Measurements from ENCODE around the gene NOX5.

DNA sequence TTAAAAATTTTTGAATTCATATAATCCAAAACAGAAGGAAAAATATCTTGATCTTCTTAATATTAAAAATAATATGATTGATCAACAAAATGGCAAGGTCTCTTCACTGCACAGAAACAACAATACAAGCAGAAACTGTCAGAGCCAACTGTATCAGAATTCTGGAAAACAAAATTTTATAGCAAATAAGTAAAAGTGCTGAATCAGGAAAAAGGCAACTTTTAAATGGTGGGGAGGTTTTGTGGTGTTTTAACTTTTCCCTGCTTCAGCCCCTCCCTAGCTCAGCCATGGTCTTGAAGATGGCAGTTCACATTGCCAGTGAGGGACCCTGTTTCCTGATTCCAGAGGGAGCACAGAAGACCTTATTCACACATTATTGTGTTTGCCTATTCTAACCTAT, 46.5 kb upstream of the NOX5 start:
- TF ChIP-seq, protein P1, sequence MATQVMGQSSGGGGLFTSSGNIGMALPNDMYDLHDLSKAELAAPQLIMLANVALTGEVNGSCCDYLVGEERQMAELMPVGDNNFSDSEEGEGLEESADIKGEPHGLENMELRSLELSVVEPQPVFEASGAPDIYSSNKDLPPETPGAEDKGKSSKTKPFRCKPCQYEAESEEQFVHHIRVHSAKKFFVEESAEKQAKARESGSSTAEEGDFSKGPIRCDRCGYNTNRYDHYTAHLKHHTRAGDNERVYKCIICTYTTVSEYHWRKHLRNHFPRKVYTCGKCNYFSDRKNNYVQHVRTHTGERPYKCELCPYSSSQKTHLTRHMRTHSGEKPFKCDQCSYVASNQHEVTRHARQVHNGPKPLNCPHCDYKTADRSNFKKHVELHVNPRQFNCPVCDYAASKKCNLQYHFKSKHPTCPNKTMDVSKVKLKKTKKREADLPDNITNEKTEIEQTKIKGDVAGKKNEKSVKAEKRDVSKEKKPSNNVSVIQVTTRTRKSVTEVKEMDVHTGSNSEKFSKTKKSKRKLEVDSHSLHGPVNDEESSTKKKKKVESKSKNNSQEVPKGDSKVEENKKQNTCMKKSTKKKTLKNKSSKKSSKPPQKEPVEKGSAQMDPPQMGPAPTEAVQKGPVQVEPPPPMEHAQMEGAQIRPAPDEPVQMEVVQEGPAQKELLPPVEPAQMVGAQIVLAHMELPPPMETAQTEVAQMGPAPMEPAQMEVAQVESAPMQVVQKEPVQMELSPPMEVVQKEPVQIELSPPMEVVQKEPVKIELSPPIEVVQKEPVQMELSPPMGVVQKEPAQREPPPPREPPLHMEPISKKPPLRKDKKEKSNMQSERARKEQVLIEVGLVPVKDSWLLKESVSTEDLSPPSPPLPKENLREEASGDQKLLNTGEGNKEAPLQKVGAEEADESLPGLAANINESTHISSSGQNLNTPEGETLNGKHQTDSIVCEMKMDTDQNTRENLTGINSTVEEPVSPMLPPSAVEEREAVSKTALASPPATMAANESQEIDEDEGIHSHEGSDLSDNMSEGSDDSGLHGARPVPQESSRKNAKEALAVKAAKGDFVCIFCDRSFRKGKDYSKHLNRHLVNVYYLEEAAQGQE (IDR thresholded peaks at IDR 0.05): no peak
- TF ChIP-seq, protein P2, sequence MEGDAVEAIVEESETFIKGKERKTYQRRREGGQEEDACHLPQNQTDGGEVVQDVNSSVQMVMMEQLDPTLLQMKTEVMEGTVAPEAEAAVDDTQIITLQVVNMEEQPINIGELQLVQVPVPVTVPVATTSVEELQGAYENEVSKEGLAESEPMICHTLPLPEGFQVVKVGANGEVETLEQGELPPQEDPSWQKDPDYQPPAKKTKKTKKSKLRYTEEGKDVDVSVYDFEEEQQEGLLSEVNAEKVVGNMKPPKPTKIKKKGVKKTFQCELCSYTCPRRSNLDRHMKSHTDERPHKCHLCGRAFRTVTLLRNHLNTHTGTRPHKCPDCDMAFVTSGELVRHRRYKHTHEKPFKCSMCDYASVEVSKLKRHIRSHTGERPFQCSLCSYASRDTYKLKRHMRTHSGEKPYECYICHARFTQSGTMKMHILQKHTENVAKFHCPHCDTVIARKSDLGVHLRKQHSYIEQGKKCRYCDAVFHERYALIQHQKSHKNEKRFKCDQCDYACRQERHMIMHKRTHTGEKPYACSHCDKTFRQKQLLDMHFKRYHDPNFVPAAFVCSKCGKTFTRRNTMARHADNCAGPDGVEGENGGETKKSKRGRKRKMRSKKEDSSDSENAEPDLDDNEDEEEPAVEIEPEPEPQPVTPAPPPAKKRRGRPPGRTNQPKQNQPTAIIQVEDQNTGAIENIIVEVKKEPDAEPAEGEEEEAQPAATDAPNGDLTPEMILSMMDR (IDR thresholded peaks at IDR 0.05; ENCODE audit: low read depth, low read length, missing input control): no peak
- no peak for TF ChIP-seq TAF1 (conservative IDR thresholded peaks at IDR 0.05)
- no peak for TF ChIP-seq SP1 (IDR thresholded peaks at IDR 0.05)
- TF ChIP-seq GABPA (IDR thresholded peaks at IDR 0.05 in 1 of 2, conservative IDR thresholded peaks at IDR 0.05 in 1 of 2): no peak
- TF ChIP-seq YY1 (IDR thresholded peaks at IDR 0.05): no peak
- TF ChIP-seq, protein P3, sequence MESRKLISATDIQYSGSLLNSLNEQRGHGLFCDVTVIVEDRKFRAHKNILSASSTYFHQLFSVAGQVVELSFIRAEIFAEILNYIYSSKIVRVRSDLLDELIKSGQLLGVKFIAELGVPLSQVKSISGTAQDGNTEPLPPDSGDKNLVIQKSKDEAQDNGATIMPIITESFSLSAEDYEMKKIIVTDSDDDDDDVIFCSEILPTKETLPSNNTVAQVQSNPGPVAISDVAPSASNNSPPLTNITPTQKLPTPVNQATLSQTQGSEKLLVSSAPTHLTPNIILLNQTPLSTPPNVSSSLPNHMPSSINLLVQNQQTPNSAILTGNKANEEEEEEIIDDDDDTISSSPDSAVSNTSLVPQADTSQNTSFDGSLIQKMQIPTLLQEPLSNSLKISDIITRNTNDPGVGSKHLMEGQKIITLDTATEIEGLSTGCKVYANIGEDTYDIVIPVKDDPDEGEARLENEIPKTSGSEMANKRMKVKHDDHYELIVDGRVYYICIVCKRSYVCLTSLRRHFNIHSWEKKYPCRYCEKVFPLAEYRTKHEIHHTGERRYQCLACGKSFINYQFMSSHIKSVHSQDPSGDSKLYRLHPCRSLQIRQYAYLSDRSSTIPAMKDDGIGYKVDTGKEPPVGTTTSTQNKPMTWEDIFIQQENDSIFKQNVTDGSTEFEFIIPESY (IDR thresholded peaks at IDR 0.05): no peak
- no peak for TF ChIP-seq EGR1 (IDR thresholded peaks at IDR 0.05; ENCODE audit: low read depth in 2 of 2)
- TF ChIP-seq HNF4A (conservative IDR thresholded peaks at IDR 0.05): no peak
- TF ChIP-seq, protein P4, sequence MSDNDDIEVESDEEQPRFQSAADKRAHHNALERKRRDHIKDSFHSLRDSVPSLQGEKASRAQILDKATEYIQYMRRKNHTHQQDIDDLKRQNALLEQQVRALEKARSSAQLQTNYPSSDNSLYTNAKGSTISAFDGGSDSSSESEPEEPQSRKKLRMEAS (IDR thresholded peaks at IDR 0.05): no peak
- TF ChIP-seq RAD21 (IDR thresholded peaks at IDR 0.05): no peak
- no peak for TF ChIP-seq NR2F2 (IDR thresholded peaks at IDR 0.05)
- TF ChIP-seq JUND (IDR thresholded peaks at IDR 0.05): no peak

All from liver (tissue), 3 donors.